Prostate gland (tissue), 2 donors: ENCODE measurements around the gene TMEM245. TPM values are rescaled to one million over a fixed set of nuclear protein-coding genes. Genes with fewer than 3 reads are reported as not detected.
"Not testable (repeated sequence)": the region's sequence is repeated elsewhere in the genome, so short reads cannot be mapped to it uniquely, and the experiment has no call there.

Source experiments
- DNase-seq: peaks from one replicate; pipeline ENCODE4 v3.0.0-alpha.2; 2019; ENCODE audit warnings: low spot score
- H3K27ac ChIP-seq, 2 donors: fragments of 200-600 bp; sonication (generic); 2 replicates each; pipeline ENCODE4 v1.5.1; 2017 to 2019
- H3K27me3 ChIP-seq: fragments of 200-600 bp; sonication (generic); replicated peaks from 2 replicates; pipeline ENCODE4 v1.5.1; 2019; ENCODE audit not compliant: insufficient read depth
- H3K36me3 ChIP-seq, 2 donors: fragments of 200-600 bp; sonication (generic); 1 replicate in 1 of 2; 2 replicates in 1 of 2; pipeline versions ENCODE4 v1.5.1 to v1.8.1; 2017 to 2019
- H3K4me1 ChIP-seq: fragments of 200-600 bp; sonication (generic); replicated peaks from 2 replicates; pipeline ENCODE4 v1.5.1; 2019
- H3K4me3 ChIP-seq, 2 donors: fragments of 200-600 bp; sonication (generic); 2 replicates each; pipeline ENCODE4 v1.5.1; 2017 to 2019
- H3K9me3 ChIP-seq: fragments of 200-600 bp; sonication (generic); 2 replicates; pipeline ENCODE4 v1.5.1; 2017
- POLR2A ChIP-seq: fragments of 450-650 bp; IDR thresholded peaks from one replicate; pipeline ENCODE4 v1.6.1; 2016; ENCODE audit warnings: antibody characterized with exemption, mild to moderate bottlenecking
- POLR2AphosphoS5 ChIP-seq: sonication (generic); formaldehyde crosslinking; IDR thresholded peaks from one replicate; pipeline ENCODE4 v1.6.1; 2017; ENCODE audit warnings: antibody characterized with exemption
- WGBS: methylation state at CpG from one replicate; pipeline ENCODE4 v1.1.5; 2018; 5-methylcytosine and 5-hydroxymethylcytosine counted together
- intact Hi-C: fragments of 100-400 bp; cut with DNase I; formaldehyde crosslinking; loops from one replicate; pipeline ENCODE4 v1.14.2; 2022
- total RNA-seq, 2 donors: library from RNA; depleted of rRNA; stranded (reverse); fragments of >200 nt; gene quantifications; one replicate each; pipeline ENCODE4 v1.1.0, GENCODE V29; 2016
- TF ChIP-seq, protein P1 (sequence below), 4 experiments: fragments of 200-600 bp in 2 of 4; fragments of 450-650 bp in 2 of 4; sonication (generic) in 2 of 4; IDR thresholded peaks; 1 replicate in 3 of 4; 2 replicates in 1 of 4; pipeline ENCODE4 v1.5.1; 2016 to 2019; ENCODE audit warnings: antibody characterized with exemption in 4 of 4, mild to moderate bottlenecking in 2 of 4, moderate library complexity in 2 of 4

TMEM245 gene
- total RNA-seq, 2 donors from 2014 or later: 57.7 to 82.1 TPM

DNA sequence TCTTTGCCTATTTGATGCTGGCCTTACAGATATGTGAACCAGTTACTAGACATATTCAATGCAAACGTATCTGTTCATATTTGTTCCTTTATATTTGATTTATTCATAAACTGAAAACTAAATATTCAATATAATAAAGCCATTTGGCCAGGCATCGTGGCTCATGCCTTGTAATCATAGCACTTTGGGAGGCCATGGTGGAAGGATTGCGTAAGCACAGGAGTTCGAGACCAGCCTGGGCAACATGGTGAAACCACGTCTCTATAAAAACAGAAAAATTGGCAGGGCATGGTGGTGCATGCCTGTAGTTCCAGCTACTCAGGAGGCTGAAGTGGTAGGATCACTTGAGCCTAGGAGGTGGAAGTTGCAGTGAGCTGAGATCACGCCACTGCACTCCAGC is 57.2 kb downstream of the TMEM245 start:
- no peak for TF ChIP-seq POLR2A
- no peak for TF ChIP-seq POLR2AphosphoS5
- TF ChIP-seq, protein P1, sequence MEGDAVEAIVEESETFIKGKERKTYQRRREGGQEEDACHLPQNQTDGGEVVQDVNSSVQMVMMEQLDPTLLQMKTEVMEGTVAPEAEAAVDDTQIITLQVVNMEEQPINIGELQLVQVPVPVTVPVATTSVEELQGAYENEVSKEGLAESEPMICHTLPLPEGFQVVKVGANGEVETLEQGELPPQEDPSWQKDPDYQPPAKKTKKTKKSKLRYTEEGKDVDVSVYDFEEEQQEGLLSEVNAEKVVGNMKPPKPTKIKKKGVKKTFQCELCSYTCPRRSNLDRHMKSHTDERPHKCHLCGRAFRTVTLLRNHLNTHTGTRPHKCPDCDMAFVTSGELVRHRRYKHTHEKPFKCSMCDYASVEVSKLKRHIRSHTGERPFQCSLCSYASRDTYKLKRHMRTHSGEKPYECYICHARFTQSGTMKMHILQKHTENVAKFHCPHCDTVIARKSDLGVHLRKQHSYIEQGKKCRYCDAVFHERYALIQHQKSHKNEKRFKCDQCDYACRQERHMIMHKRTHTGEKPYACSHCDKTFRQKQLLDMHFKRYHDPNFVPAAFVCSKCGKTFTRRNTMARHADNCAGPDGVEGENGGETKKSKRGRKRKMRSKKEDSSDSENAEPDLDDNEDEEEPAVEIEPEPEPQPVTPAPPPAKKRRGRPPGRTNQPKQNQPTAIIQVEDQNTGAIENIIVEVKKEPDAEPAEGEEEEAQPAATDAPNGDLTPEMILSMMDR (IDR thresholded peaks at IDR 0.05): no peak
- no peaks in the 10 kb centered on the region for H3K4me1 ChIP-seq
- H3K27ac ChIP-seq: no peak overlapping the region
- no peaks in the 10 kb centered on the region for H3K27me3 ChIP-seq
- WGBS: 83% methylated on average over 6 of the region's 6 CpGs
- H3K4me3 ChIP-seq: no peak overlapping the region
- no peak for DNase-seq
- no peaks in the 10 kb centered on the region for H3K36me3 ChIP-seq
- intact Hi-C loops: no loop called here
- H3K9me3 ChIP-seq: no peaks in the 10 kb centered on the region

DNA sequence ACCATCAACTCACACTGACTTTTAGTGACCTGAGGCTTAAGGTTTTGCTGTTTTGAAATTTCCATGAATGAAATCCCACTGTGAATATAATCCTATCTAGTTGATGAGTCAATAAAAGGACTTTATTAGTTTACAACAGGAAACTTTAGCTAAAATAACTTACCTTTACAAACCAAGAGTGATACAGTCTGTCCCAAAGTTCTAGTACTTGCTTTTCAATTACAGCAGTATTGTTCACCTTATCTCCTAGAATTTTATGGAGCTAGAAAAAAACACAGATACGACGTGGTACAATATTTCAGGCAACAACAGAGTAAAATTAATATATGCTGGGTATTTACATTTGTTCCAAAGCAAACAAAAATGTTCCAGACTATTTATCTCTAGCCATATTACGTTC is 59.6 kb downstream of the TMEM245 start:
- Histone ChIP-seq H3K27ac (no peak overlapping the region), H3K9me3 (no peaks in the 10 kb centered on the region), H3K36me3 (peaks cover 0 to 6% of the 10 kb centered on the region in 2 donors), H3K4me1 (no peaks in the 10 kb centered on the region), H3K4me3 (no peak overlapping the region), H3K27me3 (no peaks in the 10 kb centered on the region)
- no peak for DNase-seq
- 11% methylated on average over 3 of the region's 3 CpGs for WGBS
- intact Hi-C loops: no loop called here
- TF ChIP-seq POLR2AphosphoS5 (peak; percentile 45), POLR2A (no peak)
- TF ChIP-seq, protein P1 (IDR thresholded peaks at IDR 0.05): no peak

DNA sequence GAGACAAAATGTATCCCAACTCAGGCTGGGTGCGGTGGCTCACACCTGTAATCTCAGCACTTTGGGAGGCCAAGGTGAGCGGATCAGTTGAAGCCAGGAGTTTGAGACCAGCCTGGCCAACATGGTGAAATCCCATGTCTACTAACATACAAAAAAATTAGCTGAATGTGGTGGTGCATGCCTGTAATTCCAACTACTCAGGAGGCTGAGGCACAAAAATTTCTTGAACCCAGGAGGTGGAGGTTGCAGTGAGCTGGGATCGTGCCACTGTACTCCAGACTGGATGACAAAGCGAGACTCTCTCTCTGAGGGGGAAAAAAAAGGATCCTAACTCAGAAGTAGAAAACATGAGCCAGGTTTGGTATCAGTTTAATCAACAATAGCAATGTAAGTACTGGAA is 66.6 kb downstream of the TMEM245 start:
- H3K27me3 ChIP-seq, H3K4me1 ChIP-seq, H3K4me3 ChIP-seq, DNase-seq, H3K27ac ChIP-seq, H3K9me3 ChIP-seq, intact Hi-C loops: not testable (repeated sequence)
- H3K36me3 ChIP-seq: peaks cover 0 to 12% of the 10 kb centered on the region in 2 donors
- 99% methylated on average over 4 of the region's 4 CpGs for WGBS

DNA sequence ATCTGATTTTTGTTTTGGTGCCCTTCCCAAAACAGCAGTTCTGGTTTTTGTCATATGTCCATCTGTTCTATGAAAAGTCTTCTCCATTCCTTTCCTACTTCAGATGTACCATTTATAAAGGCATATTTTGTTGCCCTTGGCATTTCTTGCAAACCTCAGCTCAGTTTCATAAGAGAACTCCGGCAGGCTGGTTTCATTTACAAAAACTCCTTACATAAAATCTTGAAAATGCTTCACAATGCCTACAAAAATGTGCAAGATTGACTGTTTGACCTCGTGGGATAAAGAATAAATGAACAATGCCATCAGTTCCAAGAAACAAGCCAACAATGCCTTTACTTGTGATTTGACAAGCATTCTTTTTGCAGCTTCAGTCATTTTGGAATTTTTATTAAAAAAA is 67.3 kb downstream of the TMEM245 start:
- TF ChIP-seq POLR2A (no peak), POLR2AphosphoS5 (no peak)
- TF ChIP-seq, protein P1 (IDR thresholded peaks at IDR 0.05): no peak
- no peak overlapping the region for H3K27ac ChIP-seq
- intact Hi-C loops: no loop called here
- peaks cover 0 to 12% of the 10 kb centered on the region in 2 donors for H3K36me3 ChIP-seq
- no peak for DNase-seq
- WGBS: 64% methylated on average over 2 of the region's 2 CpGs
- no peaks in the 10 kb centered on the region for H3K4me1 ChIP-seq
- no peaks in the 10 kb centered on the region for H3K27me3 ChIP-seq
- no peak overlapping the region for H3K4me3 ChIP-seq
- H3K9me3 ChIP-seq: no peaks in the 10 kb centered on the region

DNA sequence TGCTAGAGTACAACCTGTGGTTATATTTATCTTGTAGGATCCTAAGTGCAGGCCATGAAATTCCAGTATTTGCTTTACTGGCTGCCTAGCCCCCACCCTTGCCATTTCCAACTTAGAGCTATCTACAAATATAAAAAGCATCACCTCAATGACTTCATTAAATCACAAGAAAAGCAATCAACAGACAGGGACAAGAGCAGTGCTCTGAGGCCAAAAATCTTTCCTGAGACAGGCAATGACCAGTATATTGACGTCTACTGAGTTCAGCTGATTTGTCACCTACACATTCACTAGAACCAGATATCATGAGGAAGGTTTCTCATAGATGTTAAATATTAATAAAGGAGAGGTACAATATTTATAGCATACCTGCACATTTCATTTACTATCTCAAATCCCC is 68.0 kb downstream of the TMEM245 start:
- DNase-seq: no peak
- Histone ChIP-seq H3K27ac (no peak overlapping the region), H3K9me3 (no peaks in the 10 kb centered on the region), H3K4me3 (no peak overlapping the region), H3K36me3 (peaks cover 0 to 6% of the 10 kb centered on the region in 2 donors), H3K27me3 (no peaks in the 10 kb centered on the region), H3K4me1 (no peaks in the 10 kb centered on the region)
- WGBS: 87% methylated on average over 1 of the region's 1 CpG
- no peak for TF ChIP-seq POLR2AphosphoS5
- no peak for TF ChIP-seq POLR2A
- intact Hi-C loops: no loop called here

DNA sequence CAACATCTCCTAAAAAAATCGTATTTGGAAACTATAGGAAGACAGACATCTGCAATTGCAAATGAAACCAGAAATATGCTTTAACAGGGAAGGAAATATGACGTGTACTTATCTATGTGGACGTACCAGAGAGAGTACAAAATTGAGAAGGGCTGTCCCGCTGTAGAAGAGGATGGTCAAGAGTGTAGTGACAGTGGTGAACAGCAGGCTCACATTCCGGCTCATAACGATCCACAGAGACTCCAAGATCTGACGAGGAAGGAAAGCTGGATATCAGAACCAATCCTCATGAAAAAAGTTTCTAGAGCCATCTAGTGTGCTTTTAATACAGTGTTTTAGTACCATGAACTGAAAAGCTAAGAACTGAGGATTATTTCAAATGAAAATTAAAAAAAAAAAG is 69.3 kb downstream of the TMEM245 start:
- no peak overlapping the region for H3K4me3 ChIP-seq
- no peaks in the 10 kb centered on the region for H3K9me3 ChIP-seq
- peaks cover 0 to 6% of the 10 kb centered on the region in 2 donors for H3K36me3 ChIP-seq
- TF ChIP-seq POLR2A: no peak
- TF ChIP-seq, protein P1 (IDR thresholded peaks at IDR 0.05): no peak
- no peak for TF ChIP-seq POLR2AphosphoS5
- H3K4me1 ChIP-seq: no peaks in the 10 kb centered on the region
- no peak for DNase-seq
- intact Hi-C loops: no loop called here
- H3K27me3 ChIP-seq: no peaks in the 10 kb centered on the region
- 78% methylated on average over 7 of the region's 7 CpGs for WGBS
- H3K27ac ChIP-seq: no peak overlapping the region
